GM12872 (cell line): Measurements from ENCODE around the gene EXOC3.

ENCODE experiments used
- TF ChIP-seq, protein P1 (sequence below): IDR thresholded peaks from 3 replicates; pipeline ENCODE4 v1.5.1; 2011; ENCODE audit warnings: low read depth, mild to moderate bottlenecking, low read length, moderate library complexity; ENCODE audit not compliant: insufficient read depth

Gene EXOC3

DNA sequence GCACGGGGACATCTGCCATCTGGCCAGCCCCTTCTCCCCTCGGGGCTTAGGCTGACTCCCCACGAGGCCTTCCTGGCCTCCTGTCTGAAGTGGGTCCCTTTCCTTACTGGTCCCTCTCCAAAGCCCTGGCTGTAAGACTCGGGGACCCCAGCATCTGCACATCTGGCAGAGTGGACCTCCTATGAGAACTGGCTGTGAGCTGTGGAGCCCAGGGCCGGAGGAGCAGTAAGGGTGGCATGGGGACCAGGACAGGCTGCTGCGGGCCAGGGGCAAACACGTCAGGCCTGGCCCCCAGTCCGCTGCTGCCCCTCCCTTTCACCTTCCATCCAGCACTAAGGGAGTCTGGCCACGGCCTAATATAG is 33.8 kb downstream of the EXOC3 start:
- TF ChIP-seq, protein P1, sequence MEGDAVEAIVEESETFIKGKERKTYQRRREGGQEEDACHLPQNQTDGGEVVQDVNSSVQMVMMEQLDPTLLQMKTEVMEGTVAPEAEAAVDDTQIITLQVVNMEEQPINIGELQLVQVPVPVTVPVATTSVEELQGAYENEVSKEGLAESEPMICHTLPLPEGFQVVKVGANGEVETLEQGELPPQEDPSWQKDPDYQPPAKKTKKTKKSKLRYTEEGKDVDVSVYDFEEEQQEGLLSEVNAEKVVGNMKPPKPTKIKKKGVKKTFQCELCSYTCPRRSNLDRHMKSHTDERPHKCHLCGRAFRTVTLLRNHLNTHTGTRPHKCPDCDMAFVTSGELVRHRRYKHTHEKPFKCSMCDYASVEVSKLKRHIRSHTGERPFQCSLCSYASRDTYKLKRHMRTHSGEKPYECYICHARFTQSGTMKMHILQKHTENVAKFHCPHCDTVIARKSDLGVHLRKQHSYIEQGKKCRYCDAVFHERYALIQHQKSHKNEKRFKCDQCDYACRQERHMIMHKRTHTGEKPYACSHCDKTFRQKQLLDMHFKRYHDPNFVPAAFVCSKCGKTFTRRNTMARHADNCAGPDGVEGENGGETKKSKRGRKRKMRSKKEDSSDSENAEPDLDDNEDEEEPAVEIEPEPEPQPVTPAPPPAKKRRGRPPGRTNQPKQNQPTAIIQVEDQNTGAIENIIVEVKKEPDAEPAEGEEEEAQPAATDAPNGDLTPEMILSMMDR = no peak

GRCh38 chr5:477247-477646 is 34.3 kb downstream of the EXOC3 start:
- TF ChIP-seq, protein P1 = no peak

DNA sequence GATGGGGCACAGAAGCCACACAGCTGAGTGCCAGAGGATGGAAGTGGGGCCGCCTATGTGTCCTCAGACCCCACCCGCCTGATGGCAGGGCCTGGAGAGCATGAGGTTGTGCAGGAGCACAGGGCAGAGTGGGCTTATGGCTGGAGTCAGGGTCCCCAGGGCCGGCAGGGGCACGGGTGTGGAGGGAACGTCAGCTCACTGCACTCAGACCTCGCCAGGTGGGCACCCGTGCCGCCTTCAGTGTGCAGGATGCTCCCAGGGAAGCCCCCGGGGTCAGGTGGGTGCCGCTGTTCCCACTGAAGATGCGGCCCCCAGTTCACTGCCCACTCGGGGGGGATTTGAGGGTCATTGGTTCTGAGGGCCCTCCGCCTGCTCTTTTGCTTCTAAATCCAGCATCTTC is 34.9 kb downstream of the EXOC3 start:
- TF ChIP-seq, protein P1 = no peak

DNA sequence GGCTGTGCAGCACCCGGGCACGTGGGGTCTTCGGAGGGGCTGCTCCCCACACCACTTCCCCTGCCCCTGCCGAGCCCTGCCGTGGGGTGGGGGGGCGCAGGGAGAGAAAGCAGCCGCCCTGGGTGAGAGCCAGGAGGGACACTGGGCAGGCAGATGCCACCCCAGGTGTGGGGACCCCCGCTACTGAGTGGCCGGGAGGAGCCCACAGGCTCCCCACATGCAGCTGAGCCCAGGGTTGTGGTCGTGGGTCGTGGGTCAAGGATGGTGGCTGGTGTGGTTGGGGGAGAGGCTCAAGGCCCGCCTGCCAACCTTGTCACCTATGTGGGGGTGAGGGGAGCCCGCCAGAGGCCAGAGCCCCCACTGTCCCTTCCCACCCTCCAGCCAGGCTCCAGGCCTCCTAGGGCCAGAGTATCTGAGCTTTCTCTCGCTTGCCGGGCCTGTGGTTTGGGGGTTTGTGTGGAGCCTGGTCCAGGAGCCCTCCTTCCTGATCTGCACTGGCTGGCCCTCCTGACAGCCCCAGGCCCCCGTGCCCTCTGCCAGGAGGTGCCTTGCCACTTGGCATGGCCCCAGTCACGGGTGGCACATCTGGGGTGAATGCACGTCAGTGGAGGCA is 35.5 kb downstream of the EXOC3 start:
- TF ChIP-seq, protein P1 = no peak

- TF ChIP-seq, protein P1 = no peak
These were observed 36.1 kb downstream of the EXOC3 start for GRCh38 chr5:478982-479535.

DNA sequence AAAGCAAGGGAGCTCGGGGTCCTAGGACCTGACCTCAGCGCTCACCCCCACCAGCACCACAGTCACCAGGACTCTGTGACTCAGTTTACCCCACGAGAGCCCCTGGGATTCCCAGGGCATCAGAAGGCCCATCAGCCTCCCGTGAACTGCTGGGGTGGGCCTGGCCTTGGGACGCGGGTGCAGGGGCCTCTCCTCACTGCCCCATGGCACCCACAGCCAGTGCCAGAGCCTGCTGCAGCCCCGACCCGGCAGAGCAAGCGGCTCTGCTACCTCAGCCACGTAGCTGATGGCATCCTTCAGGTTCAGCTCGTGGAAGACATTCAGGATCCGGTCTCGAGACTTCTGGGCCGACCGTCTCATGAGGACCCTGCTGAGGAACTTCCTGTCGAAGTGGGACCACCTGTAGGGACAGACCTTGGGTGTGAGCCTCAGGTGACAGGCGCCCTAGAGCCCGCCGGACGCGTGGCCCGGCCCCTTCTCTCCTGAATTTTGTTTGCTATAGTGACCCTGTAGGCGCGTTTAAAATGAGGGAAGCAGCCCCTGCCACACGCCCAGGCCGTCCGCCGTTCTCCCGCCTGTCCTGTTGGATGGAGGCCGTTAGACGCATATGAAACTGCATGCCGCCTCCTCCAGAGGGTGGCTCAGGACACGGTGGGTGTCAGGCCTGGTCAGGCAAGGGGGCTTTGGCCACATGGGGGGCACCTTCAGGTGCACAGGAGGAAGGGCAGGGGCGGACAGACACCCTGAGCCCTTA is 36.8 kb downstream of the EXOC3 start:
- TF ChIP-seq, protein P1 = no peak

GRCh38 chr5:481347-481746 is 38.4 kb downstream of the EXOC3 start:
- TF ChIP-seq, protein P1 = no peak
